ENCODE data around the gene ITGAL. TPM values are rescaled to one million over a fixed set of nuclear protein-coding genes. Genes with fewer than 3 reads are reported as not detected.
"Not testable (repeated sequence)": the region's sequence is repeated elsewhere in the genome, so short reads cannot be mapped to it uniquely, and the experiment has no call there.

Gene ITGAL
- total RNA-seq, 1 donor from 2014 or later, result 2.4 TPM

DNA sequence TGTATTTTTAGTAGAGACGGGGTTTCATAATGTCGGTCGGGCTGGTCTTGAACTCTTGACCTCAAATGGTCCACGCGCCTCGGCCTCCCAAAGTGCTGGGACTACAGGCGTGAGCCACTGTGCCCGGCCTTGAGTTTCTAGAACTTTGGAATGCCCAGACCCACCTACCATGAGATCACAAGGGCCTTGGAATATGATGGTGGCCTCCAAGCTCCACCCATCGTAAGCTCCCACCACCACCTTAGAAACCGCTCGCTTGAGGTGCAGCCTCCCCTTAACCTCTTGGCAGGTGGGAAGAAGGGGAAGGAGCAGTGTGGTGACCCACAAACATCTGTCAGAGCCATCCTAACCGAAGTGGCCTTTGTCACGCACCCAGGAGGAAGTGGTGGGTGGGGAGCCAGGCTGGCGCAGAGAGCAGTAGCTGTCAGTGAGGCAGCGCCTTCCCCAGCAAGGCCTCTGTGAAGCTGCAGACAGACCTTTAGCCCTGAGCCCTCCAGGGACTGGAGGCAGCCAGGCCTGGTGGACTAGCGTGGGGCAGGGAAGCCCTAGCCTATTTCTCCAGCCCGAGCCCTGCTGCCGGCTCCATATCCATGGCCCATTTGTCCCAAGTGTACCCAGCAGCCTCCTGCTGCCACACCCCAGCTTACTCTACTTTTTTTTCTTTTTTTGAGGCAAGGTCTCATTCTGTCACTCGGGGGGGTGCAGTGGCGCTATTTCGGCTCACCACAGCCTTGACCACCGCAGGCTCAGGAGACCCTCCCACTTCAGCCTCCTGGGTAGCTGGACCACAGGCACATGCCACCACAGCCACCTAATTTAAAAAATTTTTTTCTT lies 13.8 kb upstream of the ITGAL start:
- no peak overlapping the region for H3K27ac ChIP-seq (replicated peaks)
- H3K4me3 ChIP-seq, result no peak overlapping the region
- no peaks in the 10 kb centered on the region for H3K27me3 ChIP-seq (ENCODE audit: low read depth)
- H3K36me3 ChIP-seq, result no peaks in the 10 kb centered on the region
- no peaks in the 10 kb centered on the region for H3K9me3 ChIP-seq (replicated peaks)
- intact Hi-C loops (cut with micrococcal nuclease), result no loop called here
- peak; percentile 38 for DNase-seq
- H3K4me1 ChIP-seq, result no peaks in the 10 kb centered on the region
- no peak for TF ChIP-seq CTCF (IDR thresholded peaks at IDR 0.05; ENCODE audit: borderline replicate concordance)

GRCh38 chr16:30459456-30459855 lies 13.1 kb upstream of the ITGAL start:
- H3K27me3 ChIP-seq (ENCODE audit: low read depth), result no peaks in the 10 kb centered on the region
- DNase-seq, result no peak
- no peaks in the 10 kb centered on the region for H3K4me1 ChIP-seq
- no peak overlapping the region for H3K4me3 ChIP-seq
- TF ChIP-seq CTCF (IDR thresholded peaks at IDR 0.05; ENCODE audit: borderline replicate concordance), result no peak
- no peaks in the 10 kb centered on the region for H3K36me3 ChIP-seq
- H3K9me3 ChIP-seq (replicated peaks), result no peaks in the 10 kb centered on the region
- intact Hi-C loops (cut with micrococcal nuclease), result no loop called here
- no peak overlapping the region for H3K27ac ChIP-seq (replicated peaks)

DNA sequence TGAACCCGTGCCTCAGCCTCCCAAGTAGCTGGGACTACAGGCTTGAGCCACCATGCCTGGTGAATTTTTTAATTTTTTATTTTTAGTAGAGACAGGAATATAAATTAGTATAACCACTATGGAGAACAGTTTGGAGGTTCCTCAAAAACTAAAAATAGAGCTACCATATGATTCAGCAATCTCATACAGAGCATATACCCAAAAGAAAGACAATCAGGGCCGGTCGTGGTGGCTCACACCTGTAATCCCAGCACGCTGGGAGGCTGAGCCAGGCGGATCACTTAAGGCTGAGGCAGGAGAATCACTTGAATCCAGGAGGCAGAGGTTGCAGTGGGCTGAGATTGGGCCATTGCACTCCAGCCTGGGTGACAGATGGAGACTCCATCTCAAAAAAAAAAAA lies 11.1 kb upstream of the ITGAL start:
- DNase-seq; H3K27ac ChIP-seq (replicated peaks); H3K27me3 ChIP-seq (ENCODE audit: low read depth); H3K4me3 ChIP-seq; intact Hi-C loops (cut with micrococcal nuclease); H3K36me3 ChIP-seq; H3K9me3 ChIP-seq (replicated peaks); H3K4me1 ChIP-seq: not testable (repeated sequence)

DNA sequence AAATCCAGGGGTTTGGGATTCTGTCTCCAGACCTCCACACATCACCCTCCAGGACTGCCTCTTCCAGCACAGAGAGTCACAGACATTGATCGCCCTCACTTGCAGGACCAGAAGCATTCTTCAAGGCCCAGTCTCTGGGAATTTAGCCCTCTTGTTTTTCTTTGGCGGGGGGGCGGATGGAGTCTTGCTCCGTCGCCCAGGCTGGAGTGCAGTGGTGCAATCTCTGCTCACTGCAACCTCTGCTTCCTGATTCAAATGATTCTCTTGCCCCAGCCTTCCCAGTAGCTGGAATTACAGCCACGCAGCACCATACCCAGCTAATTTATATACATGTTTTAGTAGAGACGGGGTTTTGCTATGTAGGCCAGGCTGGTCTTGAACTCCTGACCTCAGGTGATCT lies 8.5 kb upstream of the ITGAL start:
- Histone ChIP-seq H3K4me1 (no peaks in the 10 kb centered on the region), H3K4me3 (no peak overlapping the region), H3K36me3 (no peaks in the 10 kb centered on the region), H3K9me3 (replicated peaks) (no peaks in the 10 kb centered on the region), H3K27me3 (ENCODE audit: low read depth) (no peaks in the 10 kb centered on the region), H3K27ac (replicated peaks) (no peak overlapping the region)
- DNase-seq, result no peak
- intact Hi-C loops (cut with micrococcal nuclease), result no loop called here
- TF ChIP-seq CTCF (IDR thresholded peaks at IDR 0.05; ENCODE audit: borderline replicate concordance), result no peak

DNA sequence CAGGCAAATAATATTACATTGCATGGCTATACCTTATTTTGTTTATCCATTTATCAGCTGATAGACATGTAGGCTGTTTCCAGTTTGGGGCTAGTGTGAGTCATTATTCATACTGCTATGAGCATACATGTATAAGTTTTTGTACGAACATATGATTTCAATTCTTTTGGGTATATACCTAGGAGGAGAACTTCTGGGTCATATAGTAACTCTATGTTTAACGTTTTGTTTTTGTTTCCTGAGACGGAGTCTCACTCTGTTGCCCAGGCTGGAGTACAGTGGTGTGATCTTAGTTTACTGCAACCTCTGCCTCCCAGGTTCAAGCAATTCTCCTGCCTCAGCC lies 2.4 kb upstream of the ITGAL start:
- no peak for DNase-seq

More for the DNA sequence above, 2.4 kb upstream of the ITGAL start:
- no peaks in the 10 kb centered on the region for H3K4me1 ChIP-seq
- no peak overlapping the region for H3K27ac ChIP-seq (replicated peaks)
- no peaks in the 10 kb centered on the region for H3K36me3 ChIP-seq
- H3K9me3 ChIP-seq (replicated peaks), result no peaks in the 10 kb centered on the region
- intact Hi-C loops (cut with micrococcal nuclease), result no loop called here
- no peak for TF ChIP-seq CTCF (IDR thresholded peaks at IDR 0.05; ENCODE audit: borderline replicate concordance)
- no peak overlapping the region for H3K4me3 ChIP-seq
- peaks cover 46% of the 10 kb centered on the region for H3K27me3 ChIP-seq (ENCODE audit: low read depth)
